Measurements from ENCODE around the gene RNF212.

RNF212 gene

DNA sequence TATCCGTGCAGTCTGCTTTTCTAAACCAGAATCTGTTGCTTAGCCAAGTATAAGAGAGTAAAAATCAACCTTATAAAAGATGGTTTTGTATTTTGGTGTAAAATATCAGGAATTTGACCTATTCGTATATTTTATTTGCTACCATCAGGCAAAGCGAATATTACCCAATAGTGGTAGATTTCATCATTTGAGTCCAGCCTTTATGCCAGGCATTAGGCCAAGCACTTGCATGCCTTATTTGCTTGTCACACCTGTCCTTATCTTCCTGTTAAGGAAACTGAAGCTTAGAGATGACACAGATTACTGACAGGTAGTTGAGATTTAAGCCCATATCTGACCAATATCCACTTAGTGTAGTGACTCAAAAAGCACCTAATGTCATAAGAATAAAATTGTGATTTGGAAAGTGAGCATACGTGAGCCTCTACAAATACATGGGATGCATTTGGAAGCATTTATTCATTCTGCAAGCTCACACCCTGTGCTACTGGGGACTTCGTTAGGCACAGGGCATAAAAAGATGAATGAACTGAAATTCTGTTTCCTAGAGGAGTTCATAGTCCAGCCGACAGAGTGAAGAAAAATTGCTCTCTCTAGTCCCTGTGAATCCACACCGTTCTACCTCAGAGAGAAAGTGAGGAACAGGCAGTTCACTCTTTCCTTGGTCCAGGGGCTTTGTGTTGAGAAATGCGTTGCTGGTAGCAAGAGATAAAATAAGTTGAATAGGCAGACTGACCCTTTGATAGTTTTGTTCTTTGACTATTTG lies 2.3 kb upstream of the RNF212 start:
- no peak for DNase-seq (ENCODE audit: low read depth in 2 of 3, low spot score in 1 of 3)

DNA sequence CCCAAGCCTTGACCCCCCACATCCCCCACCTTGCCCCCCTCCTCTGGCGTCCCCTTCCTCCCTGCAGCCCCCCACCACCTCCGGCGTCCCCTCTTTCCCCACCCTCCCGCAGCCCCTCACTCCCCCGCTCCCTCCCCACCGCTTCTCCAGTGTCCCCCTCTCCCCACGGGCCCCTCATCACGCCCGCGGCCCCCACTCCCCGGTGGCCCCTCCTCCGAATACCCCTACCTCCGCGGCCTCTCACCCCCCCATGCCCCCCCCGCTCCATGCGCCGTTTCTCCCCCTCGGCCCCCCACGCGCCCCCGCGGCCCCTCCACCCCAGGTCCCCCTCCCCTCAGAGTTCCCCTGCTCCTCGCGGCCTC lies 562 bp downstream of the RNF212 start:
- no peak for DNase-seq (ENCODE audit: low read depth in 2 of 3, low spot score in 1 of 3)

DNA sequence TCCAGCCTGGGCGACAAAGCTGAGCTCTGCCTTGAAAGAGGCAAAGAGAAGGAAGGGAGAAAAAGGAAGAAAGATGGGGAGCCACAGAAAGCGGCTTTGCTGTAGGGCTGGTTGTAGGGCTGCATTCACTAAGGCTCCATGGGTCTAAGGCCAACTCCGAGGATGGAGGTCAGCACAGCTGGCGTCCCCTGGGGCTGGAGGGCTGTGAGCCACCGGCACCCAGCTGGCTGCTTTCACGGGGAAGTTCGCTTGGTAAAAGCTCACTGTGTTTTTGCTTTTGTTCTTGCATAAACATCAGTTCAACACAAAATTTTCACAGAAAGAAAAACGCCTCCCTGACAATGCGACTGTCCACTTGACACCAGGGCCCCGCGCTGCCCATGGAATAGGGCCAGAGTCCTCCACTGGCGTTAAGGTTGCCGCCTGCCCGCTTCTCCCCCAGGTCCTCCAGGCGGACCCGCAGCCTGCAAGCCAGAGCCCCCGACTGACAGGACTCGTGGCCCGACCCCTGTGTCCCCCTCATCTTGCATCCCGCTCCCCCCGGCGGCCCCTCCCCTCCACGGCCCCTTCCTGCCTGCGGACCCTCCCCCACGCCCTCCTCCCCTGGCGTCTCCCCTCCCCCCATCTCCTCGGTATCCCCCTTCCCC lies 1.1 kb downstream of the RNF212 start:
- DNase-seq (ENCODE audit: low read depth in 2 of 3, low spot score in 1 of 3), result no peak

DNA sequence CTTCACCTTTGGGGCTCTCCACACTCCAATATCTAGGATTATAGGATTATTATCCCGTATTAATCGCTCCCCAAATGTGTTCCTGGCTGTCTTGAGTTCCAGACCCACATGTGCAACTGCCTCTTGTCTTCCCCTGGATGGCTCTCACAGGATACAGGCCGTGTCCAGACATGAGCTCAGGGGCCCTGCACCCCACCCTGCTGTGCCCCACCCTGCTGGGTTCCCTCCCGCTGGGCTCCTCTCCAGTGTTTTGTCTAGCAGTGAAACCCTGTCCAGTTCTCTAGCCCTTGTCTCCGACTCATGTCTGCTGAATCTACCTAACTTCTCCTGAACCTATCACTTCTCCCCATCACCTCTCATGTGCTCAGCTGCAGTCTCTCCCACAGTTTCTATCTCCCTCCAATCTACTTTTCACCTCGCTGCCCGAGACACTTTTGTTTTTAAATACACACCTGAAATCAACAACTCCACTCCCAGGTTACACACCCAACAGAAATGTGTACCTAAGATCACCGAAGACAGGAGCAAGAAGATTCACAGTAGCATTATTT lies 2.0 kb downstream of the RNF212 start:
- DNase-seq (ENCODE audit: low read depth in 2 of 3, low spot score in 1 of 3), result no peak

DNA sequence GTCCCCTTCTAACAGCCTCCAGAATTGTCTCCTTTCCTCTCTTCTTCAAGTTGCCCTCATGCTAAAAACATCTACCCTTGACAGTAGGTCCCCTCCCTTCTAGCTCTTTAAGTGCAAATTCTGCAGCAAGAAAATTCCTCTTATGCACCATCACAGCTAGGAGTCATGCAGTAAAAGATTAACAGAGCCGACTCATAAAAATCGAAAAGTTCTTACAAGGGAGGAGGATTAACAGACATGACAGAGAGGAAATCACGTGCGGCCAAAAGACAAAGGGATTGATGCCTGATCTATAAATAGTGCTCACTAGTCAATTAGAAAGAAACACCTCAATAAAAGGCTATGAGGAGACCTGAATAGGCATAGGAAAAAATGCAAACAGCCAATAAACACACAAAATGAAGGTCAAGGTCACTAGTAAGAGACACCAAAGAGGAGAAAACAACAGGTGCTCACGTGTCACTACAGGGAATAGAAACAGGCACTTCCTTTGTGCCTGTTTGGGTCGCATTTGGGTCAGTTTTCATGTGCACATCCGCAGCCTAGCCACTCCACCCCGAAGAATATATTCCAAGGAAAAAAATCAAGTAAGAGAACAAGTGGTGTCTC lies 3.4 kb downstream of the RNF212 start:
- no peak for DNase-seq (ENCODE audit: low read depth in 2 of 3, low spot score in 1 of 3)

DNA sequence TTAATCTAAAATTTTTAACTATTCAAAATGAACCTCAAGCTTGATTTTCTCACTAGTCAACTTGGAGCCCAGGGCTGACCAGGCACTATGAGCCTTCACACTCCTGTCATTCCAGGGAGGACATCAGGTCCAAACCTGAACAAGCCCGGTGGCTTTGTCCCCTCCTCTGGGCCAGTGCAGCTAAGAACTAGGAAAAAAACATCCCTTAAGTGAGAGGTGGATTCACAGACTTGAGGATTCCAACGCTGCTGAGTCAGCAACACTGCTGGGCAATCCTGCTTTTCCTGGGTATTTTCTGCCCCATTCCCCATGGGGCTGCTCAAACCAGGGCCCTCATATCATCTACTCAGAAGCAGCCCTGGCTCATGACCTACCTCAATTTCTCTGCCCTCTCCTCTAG lies 4.0 kb downstream of the RNF212 start:
- no peak for DNase-seq (ENCODE audit: low read depth in 2 of 3, low spot score in 1 of 3)

DNA sequence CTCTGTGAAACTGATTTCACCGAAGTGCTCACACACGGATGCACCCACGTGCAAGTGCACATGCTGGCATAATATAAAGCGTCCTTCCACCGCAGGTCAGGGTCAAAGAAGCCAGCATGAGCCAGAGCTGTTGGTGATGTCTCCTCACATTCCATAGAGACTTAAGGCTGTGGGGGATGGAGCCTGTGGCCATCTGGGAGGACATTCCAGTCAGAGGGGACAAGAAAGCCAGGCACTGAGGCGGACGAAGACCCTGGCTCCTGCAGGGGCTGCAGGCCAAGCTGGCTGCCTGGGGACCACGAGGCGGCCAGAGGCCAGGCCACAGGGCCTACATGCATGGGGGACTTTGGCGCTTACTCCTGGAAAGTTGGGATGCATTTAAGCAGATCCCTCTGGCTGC lies 7.7 kb downstream of the RNF212 start:
- DNase-seq (ENCODE audit: low read depth in 2 of 3, low spot score in 1 of 3), result no peak

DNA sequence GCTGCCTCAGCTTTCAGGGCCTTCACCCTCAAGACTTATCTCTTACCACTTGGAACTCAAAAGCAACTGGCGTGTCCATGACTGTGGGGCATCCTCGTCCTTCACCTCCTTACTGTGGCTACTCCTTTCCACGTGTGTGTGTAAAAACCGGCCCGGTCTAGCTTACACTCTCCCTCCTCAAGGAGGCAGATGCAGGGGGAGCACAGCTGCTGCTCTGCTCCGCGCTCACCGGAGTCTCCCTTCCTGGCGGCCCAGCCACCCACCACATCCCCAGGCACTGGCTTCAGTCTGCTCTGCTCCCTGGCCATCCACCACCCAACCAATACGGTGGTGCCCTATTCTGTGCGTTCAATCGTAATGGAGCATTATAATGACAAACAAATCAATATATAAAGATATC lies 8.3 kb downstream of the RNF212 start:
- DNase-seq (ENCODE audit: low read depth in 2 of 3, low spot score in 1 of 3), result no peak

DNA sequence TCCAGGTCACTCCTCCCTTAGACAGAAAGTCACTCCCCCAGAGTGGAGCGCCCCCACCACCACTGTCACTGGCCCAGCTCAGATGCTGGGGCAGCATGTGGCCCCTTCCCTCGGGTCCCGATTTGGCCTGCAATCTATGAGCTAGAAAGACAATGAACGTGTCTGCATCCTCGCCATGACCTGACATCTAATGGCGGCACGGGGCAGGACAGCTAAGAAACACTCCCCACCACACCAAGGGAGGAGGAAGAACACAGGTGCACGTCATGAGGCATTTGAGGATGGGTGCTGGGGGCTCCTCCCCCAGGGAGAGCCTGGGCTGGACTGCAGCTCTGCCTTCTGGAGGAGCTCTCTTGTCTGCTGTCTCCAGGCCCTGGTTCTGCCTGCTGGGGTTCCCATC lies 8.7 kb downstream of the RNF212 start:
- no peak for DNase-seq (ENCODE audit: low read depth in 2 of 3, low spot score in 1 of 3)

DNA sequence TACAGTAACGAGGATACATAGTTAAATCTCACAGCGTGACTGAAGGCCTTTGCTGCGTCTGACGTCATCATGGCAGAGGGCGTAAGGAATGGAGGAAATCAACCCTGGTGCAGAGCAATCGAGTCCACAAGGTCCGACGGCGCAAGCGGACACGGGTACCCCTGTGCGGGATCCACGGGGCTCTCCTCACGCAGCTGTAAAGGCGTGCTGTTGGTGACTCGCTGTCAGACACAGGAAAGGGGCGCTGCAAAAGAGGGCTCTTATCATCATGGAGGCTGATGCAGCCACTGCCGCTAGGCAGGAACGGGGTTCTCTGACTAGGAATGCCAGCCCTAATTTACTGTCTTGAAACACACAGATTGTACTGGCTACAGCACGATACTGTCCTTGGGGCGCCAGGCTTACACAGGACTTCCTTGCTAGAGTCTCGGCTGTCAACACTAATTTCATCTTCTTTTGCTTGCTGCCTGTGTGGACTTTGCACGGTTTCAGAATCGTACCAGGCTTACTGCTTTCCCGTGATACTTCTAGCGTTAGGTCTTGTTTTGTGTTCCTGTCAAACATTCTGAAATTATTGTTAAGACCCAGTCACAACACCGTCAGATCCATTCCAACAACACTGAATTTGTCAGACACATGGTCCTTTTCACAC lies 13.6 kb downstream of the RNF212 start:
- DNase-seq (ENCODE audit: low read depth in 2 of 3, low spot score in 1 of 3), result no peak

DNA sequence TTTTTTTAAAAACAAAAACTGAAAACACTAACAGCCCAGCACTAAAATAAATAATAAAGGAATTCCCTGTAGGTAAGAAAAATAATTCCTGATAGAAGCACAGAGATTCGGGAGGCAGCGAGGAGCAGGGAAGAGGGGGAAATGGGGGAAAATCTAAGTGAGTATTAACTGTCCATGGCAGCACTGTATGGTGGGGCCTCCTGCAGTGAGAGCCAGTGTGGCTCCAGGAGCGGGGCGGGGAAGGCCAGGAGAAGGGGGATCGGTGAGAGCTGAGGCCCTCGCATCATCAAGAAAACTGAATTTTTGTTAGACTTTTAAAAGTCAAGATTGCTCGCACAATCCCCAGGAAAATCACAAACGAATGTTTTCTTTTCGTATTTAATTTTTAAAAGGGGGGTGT lies 14.1 kb downstream of the RNF212 start:
- DNase-seq (ENCODE audit: low read depth in 2 of 3, low spot score in 1 of 3), result no peak

DNA sequence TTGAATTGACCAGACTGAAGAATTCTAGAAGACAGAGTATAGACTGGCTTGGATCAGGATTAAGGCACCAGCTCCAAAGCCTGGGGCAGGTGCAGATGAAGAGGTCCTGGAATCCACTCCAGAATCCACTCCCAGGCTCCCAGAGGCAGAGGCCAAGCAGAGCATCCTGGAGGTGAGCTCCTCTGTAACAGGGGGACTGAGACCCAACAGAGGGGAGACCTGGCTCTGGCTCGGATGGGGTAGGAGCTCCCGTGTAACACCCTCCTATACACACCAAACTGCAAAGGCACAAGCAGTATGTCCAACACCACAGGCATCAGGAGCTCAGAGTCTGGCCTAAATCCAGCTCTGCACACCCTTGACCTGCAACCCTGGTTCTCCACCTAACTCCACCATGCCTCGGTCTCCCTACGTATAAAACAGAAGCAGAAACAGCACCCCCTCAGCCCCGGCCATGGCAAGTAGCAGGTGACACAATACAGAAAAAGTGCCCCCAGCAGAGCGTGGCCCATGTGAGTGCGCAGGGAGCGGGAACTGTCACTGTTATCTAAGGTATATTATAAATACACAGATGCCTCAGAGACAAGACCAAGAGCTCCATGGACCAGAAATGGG lies 14.9 kb downstream of the RNF212 start:
- DNase-seq (ENCODE audit: low read depth in 2 of 3, low spot score in 1 of 3), result no peak

DNA sequence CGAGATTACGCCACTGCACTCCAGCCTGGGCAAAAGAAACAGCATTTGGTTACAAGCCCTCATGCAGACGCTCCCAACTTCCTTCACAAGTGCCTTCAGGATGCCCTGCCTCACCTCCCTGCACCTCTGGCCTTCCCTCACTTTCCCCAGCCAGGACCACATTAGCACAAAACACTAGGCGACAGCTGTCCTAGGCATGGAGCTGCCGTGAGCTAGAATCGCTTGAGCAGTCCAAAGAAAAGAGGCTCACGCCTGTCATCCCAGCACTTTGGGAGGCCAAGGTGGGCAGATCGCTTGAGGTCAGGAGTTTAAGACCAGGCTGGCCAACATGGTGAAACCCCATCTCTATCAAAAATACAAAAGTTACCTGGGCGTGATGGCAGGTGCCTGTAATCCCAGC lies 15.8 kb downstream of the RNF212 start:
- DNase-seq (ENCODE audit: low read depth in 2 of 3, low spot score in 1 of 3), result no peak

DNA sequence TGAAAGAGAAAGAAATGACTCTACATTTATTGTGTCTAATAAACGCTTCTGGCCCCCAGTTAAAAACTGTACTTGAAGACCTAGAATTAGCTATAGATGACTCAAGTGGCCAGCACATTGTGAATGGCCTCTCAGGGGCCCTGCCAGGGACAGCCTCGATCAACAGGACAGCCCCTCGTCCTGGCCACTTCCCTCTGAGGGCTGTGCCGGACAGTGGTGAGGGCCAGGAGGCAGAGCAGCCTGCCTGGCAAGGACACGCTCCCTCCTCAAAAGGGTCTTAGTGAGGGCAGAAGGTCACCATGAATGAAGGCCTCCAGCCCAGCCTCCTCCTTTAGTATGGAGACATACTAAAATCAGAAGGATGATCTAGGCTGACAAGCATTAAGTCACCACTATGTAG lies 16.5 kb downstream of the RNF212 start:
- no peak for DNase-seq (ENCODE audit: low read depth in 2 of 3, low spot score in 1 of 3)

DNA sequence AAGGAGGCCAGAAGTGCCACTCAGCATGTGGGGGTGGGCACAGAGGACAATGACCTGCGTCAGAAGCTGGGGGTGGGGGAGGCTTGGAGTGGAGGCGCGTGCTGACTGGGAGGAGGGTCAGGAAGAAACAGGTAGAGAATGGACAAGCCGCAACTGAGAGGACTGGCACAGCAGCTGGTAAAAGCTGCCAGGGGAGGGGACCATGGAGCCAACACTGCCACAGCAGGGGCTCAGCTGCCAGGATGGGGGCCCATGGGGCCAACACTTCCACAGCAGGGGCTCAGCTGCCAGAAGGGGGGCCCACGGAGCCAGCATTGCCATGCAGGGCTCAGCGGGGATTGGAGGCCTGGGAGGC lies 19.1 kb downstream of the RNF212 start:
- no peak for DNase-seq (ENCODE audit: low read depth in 2 of 3, low spot score in 1 of 3)

DNA sequence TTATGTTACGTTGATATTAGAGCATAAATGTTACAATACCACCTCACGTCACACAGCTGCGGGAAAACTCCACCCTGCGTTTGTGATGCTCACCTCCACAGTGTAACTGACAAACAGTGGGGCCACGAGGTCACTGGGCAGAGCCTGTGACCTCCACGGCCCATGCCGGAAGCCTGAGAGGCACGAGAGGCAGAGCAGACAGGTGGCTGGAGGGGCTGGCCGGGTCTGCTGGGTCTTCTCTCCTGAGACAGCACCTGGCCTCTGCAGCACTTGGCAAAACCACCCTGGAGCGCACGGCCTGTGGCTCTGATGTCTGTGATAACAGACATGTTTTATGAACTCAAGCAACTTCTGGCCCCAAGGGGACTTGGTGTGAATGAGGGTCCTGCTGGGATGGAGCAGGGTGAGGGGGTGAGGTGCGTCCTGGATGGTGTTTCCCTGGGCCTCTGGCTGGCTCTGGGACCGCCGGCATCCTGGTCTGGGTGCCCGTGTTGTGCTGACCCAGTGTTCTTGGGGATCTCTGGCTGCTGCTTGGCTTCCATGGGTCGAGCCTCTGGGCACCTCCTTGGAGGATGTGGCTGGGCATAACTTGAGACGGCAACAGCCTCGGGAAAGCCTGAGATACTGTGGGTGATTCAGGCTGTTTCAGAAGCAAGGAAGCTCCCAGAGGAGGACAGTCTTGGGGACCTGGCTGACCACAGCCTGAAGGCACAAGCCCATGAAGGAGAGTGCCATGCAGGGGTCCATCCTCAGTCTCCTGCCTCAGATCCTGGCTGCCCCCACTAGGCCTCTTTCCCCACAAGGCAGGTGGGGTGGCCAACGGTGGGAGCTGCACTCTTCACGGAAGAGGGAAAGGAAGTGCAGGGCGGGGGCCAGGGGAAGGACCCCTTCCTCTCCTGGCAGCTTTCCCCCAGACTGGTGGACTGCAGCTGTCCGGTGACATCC lies 19.7 kb downstream of the RNF212 start:
- DNase-seq (ENCODE audit: low read depth in 2 of 3, low spot score in 1 of 3), result no peak

DNA sequence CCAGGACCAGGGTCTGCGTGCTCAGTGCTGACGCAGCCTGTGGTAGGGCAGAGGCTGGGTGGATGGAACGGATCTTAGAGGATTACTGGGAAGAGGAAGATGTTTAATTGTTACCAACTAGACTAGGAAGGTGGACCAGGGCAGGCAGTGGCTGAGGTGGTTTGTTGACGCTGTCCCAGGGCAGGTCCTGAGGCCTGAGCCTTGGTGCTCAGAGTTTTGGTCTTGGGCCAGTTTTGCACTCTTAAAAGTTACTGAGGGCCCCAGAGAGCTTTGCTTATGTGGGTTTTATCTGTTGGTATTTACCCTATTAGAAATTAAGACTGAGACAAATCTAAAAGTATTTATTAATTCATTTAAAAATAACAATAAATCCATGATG lies 20.4 kb downstream of the RNF212 start:
- DNase-seq (ENCODE audit: low read depth in 2 of 3, low spot score in 1 of 3), result no peak

DNA sequence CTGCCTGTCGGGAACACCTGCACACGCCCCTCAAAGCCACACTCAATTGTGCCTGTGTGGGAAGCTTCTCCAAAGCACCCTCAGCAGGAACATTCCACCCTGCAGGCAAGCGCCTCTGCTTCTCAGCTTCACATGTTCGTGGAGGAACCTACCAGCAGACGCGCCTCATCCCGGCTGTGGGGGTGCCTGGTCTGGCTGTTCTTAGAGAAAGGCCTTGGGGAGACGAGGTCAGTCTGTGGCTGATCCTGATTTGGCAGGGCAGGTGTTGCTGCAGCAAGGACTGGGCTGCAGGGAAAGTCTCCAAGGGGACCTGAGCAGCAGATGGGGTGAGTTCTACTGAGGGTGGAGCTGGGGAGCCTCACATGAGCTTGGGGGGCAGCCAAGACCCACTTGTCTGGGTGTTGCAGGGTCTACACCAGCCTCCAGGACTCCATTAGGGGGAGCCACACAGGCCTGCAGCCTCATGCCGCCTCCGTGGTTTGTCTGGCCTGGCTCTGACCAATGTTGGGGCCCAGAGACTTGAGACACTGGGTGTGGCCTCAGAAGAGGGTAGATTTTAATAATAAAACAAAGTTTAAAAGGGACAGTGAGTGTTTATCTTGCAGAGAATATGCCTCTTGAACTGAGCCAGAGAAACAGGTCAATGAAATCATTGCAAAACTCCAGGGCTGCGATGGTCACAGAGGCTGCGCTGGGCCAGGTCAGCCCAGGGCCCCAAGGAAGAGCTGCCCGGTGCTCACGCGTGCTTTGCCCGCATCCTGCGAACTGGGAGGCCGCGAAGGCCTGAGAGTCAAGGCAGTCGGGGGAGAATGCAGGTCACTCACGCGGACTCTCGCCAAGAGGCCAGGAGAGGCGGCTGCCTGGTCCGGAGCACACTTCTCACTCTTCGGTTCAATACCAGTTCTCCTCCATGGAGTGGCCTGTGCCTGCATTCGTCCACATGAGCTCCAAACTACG lies 21.1 kb downstream of the RNF212 start:
- no peak for DNase-seq (ENCODE audit: low read depth in 2 of 3, low spot score in 1 of 3)

DNA sequence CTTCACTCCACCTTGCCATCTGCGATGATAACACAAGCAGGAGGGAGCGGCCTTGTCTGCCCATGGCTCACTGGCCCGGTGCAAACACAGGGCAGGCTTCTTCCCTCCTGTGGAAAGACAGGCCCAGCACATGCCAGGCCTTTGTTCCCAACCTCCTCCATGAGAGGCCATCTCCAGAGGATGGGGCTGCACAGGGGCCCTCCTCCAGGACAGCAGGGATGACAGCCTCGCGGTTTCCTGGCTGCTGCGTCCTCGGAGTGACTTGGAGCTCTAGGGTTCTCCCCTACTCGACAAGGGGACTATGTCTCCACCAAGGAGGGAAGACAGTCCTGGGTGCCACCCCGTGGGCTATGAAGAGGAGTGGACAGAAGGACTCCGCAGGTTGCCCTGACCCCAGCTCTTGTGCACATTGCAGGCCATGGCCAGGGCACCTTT lies 21.8 kb downstream of the RNF212 start:
- DNase-seq (ENCODE audit: low read depth in 2 of 3, low spot score in 1 of 3), result no peak
